Upper lobe of right lung (tissue), 1 donor: ENCODE results near the gene SLC34A1. TPM values are rescaled to one million over a fixed set of nuclear protein-coding genes. Genes with fewer than 3 reads are reported as not detected.

Experiments used
- ATAC-seq: fragments of 200-7000 bp; cut with Tn5 transposase; one replicate; pipeline ENCODE4 v1.9.1; 2020; ENCODE audit warnings: mild to moderate bottlenecking, moderate library complexity
- DNase-seq: peaks from one replicate; pipeline ENCODE4 v3.0.0-alpha.2; 2020
- H3K27ac ChIP-seq: fragments of 200-600 bp; one replicate; pipeline ENCODE4 v1.8.0; 2022
- H3K27me3 ChIP-seq: fragments of 200-600 bp; one replicate; pipeline ENCODE4 v1.8.0; 2022; ENCODE audit warnings: mild to moderate bottlenecking
- H3K36me3 ChIP-seq: fragments of 200-600 bp; one replicate; pipeline ENCODE4 v1.8.0; 2022
- H3K4me1 ChIP-seq: fragments of 200-600 bp; one replicate; pipeline ENCODE4 v1.8.0; 2022
- H3K4me3 ChIP-seq: fragments of 200-600 bp; one replicate; pipeline ENCODE4 v1.8.0; 2022; ENCODE audit warnings: mild to moderate bottlenecking
- H3K9me3 ChIP-seq: fragments of 200-600 bp; one replicate; pipeline ENCODE4 v1.8.0; 2022
- CTCF ChIP-seq: fragments of 200-600 bp; IDR thresholded peaks from one replicate; pipeline ENCODE4 v1.8.0; 2022; ENCODE audit warnings: antibody characterized with exemption
- intact Hi-C: fragments of 100-400 bp; cut with DNase I; formaldehyde crosslinking; loops from one replicate; pipeline ENCODE4 v1.11.0; 2022
- total RNA-seq: library from RNA; stranded (reverse); fragmentation: NEBNext Ultra II Directional; extraction: Animal tissue kit (Norgen Biotek cat#: 25700); gene quantifications from one replicate; pipeline ENCODE4 v1.2.1, GENCODE V29; 2021
- donor health status: DM: no; HTN: yes; CAD: no; lungs with severe emphysema.

SLC34A1 gene
- total RNA-seq, 1 donor from 2014 or later: not detected

- Histone ChIP-seq H3K36me3 (no peaks in the 10 kb centered on the region), H3K4me3 (no peak overlapping the region), H3K4me1 (peaks cover 35% of the 10 kb centered on the region), H3K27ac (peak overlapping the region; percentile 17), H3K27me3 (no peaks in the 10 kb centered on the region), H3K9me3 (no peaks in the 10 kb centered on the region)
- DNase-seq (no peak), ATAC-seq (peak; percentile 29)
- intact Hi-C loops: no loop called here
- no peak for TF ChIP-seq CTCF
Measured at GRCh38 chr5:177361418-177362291, 22.6 kb upstream of the SLC34A1 start.

GRCh38 chr5:177362292-177362609 lies 22.0 kb upstream of the SLC34A1 start:
- no peak for ATAC-seq
- H3K9me3 ChIP-seq: no peaks in the 10 kb centered on the region

GRCh38 chr5:177362610-177363507 lies 21.4 kb upstream of the SLC34A1 start:
- intact Hi-C loops: no loop called here
- H3K36me3 ChIP-seq: no peaks in the 10 kb centered on the region
- peaks cover 39% of the 10 kb centered on the region for H3K4me1 ChIP-seq
- no peaks in the 10 kb centered on the region for H3K9me3 ChIP-seq
- peak overlapping the region; percentile 42 for H3K27ac ChIP-seq
- ATAC-seq (peak; percentile 73), DNase-seq (peak; percentile 86)
- TF ChIP-seq CTCF: no peak
- no peaks in the 10 kb centered on the region for H3K27me3 ChIP-seq
- H3K4me3 ChIP-seq: peak overlapping the region; percentile 51

More at GRCh38 chr5:177362292-177362609, 22.0 kb upstream of the SLC34A1 start:
- H3K36me3 ChIP-seq: no peaks in the 10 kb centered on the region
- intact Hi-C loops: no loop called here
- DNase-seq: no peak
- H3K27ac ChIP-seq: peak overlapping the region; percentile 17
- peaks cover 35% of the 10 kb centered on the region for H3K4me1 ChIP-seq
- no peaks in the 10 kb centered on the region for H3K27me3 ChIP-seq
- no peak for TF ChIP-seq CTCF
- no peak overlapping the region for H3K4me3 ChIP-seq

- intact Hi-C loops: no loop called here
- no peaks in the 10 kb centered on the region for H3K27me3 ChIP-seq
- no peak for TF ChIP-seq CTCF
- H3K4me3 ChIP-seq: peak overlapping the region; percentile 51
- peaks cover 33% of the 10 kb centered on the region for H3K4me1 ChIP-seq
- no peaks in the 10 kb centered on the region for H3K36me3 ChIP-seq
- H3K9me3 ChIP-seq: no peaks in the 10 kb centered on the region
- H3K27ac ChIP-seq: no peak overlapping the region
- no peak for DNase-seq
- ATAC-seq: no peak
Measured at GRCh38 chr5:177363565-177363964, 20.7 kb upstream of the SLC34A1 start.

- intact Hi-C loops: no loop called here
- DNase-seq (no peak), ATAC-seq (no peak)
Measured at GRCh38 chr5:177364159-177364962, 19.9 kb upstream of the SLC34A1 start.

More at GRCh38 chr5:177364159-177364962, 19.9 kb upstream of the SLC34A1 start:
- Histone ChIP-seq H3K27ac (no peak overlapping the region), H3K9me3 (no peaks in the 10 kb centered on the region), H3K27me3 (no peaks in the 10 kb centered on the region), H3K4me1 (peaks cover 32% of the 10 kb centered on the region), H3K4me3 (no peak overlapping the region), H3K36me3 (no peaks in the 10 kb centered on the region)
- no peak for TF ChIP-seq CTCF
